ENCODE results near the gene MUSTN1. TPM values are rescaled to one million over a fixed set of nuclear protein-coding genes. Genes with fewer than 3 reads are reported as not detected.
A peak's percentile ranks its signal among the peaks of the same experiment; 100 is the strongest.

The MUSTN1 gene
- total RNA-seq, 2 experiments from 2014 or later = 0.57 TPM; not detected in 1

- no peaks in the 10 kb centered on the region for H3K9me3 Mint-ChIP-seq
- H3K4me3 Mint-ChIP-seq = no peak overlapping the region
- DNase-seq = no peak
- H3K36me3 Mint-ChIP-seq (ENCODE audit: low read depth) = peaks cover 3% of the 10 kb centered on the region
- peaks cover 20% of the 10 kb centered on the region for H3K4me1 Mint-ChIP-seq (ENCODE audit: low read depth)
- CTCF ChIA-PET = no interaction called here
- H3K27ac Mint-ChIP-seq = no peak overlapping the region
- no peaks in the 10 kb centered on the region for H3K27me3 Mint-ChIP-seq (ENCODE audit: low read depth)
- intact Hi-C loops (cut with micrococcal nuclease) = no loop called here
These were observed 7.1 kb upstream of the MUSTN1 start for GRCh38 chr3:52841981-52842340.

- Mint-ChIP-seq H3K27me3 (ENCODE audit: low read depth) (no peaks in the 10 kb centered on the region), H3K4me1 (ENCODE audit: low read depth) (peaks cover 20% of the 10 kb centered on the region), H3K27ac (no peak overlapping the region), H3K36me3 (ENCODE audit: low read depth) (peaks cover 3% of the 10 kb centered on the region), H3K4me3 (no peak overlapping the region), H3K9me3 (no peaks in the 10 kb centered on the region)
- no peak for DNase-seq
- intact Hi-C loops (cut with micrococcal nuclease) = no loop called here
- CTCF ChIA-PET = no interaction called here
These were observed 6.6 kb upstream of the MUSTN1 start for GRCh38 chr3:52841211-52841980.

- no peak for DNase-seq
- CTCF ChIA-PET = interaction anchor here (1.0 kb wide), 2 partner anchors 19 to 71 kb away, joined by 3 to 5 read pairs; no protein-coding TSS in a partner anchor
- Mint-ChIP-seq H3K27me3 (ENCODE audit: low read depth) (no peaks in the 10 kb centered on the region), H3K27ac (no peak overlapping the region), H3K9me3 (no peaks in the 10 kb centered on the region), H3K36me3 (ENCODE audit: low read depth) (peaks cover 3% of the 10 kb centered on the region), H3K4me3 (no peak overlapping the region), H3K4me1 (ENCODE audit: low read depth) (peaks cover 20% of the 10 kb centered on the region)
- intact Hi-C loops (cut with micrococcal nuclease) = no loop called here
These were observed 5.2 kb upstream of the MUSTN1 start for GRCh38 chr3:52839892-52840545.

- Mint-ChIP-seq H3K36me3 (ENCODE audit: low read depth) (peaks cover 3% of the 10 kb centered on the region), H3K27me3 (ENCODE audit: low read depth) (no peaks in the 10 kb centered on the region), H3K27ac (no peak overlapping the region), H3K4me1 (ENCODE audit: low read depth) (peaks cover 20% of the 10 kb centered on the region), H3K9me3 (no peaks in the 10 kb centered on the region), H3K4me3 (no peak overlapping the region)
- CTCF ChIA-PET = interaction anchor here (0.5 to 1.9 kb wide), 5 partner anchors 9 to 95 kb away, joined by 3 to 13 read pairs (median 3); no protein-coding TSS in a partner anchor
- intact Hi-C loops (cut with micrococcal nuclease) = no loop called here
- DNase-seq = no peak
These were observed 4.4 kb upstream of the MUSTN1 start for GRCh38 chr3:52839268-52839575.

- Mint-ChIP-seq H3K4me1 (ENCODE audit: low read depth) (peaks cover 20% of the 10 kb centered on the region), H3K9me3 (no peaks in the 10 kb centered on the region), H3K27me3 (ENCODE audit: low read depth) (no peaks in the 10 kb centered on the region), H3K4me3 (no peak overlapping the region), H3K36me3 (ENCODE audit: low read depth) (peaks cover 3% of the 10 kb centered on the region), H3K27ac (no peak overlapping the region)
- CTCF ChIA-PET = interaction anchor here (0.5 to 1.9 kb wide), 5 partner anchors 10 to 95 kb away, joined by 3 to 13 read pairs (median 5); no protein-coding TSS in a partner anchor
- peak; percentile 24 for DNase-seq
- intact Hi-C loops (cut with micrococcal nuclease) = no loop called here
These were observed 3.9 kb upstream of the MUSTN1 start for GRCh38 chr3:52838561-52839267.

GRCh38 chr3:52836986-52837385, 2.2 kb upstream of the MUSTN1 start:
- no peak overlapping the region for H3K4me3 Mint-ChIP-seq
- peaks cover 3% of the 10 kb centered on the region for H3K36me3 Mint-ChIP-seq (ENCODE audit: low read depth)
- CTCF ChIA-PET = interaction anchor here (0.5 to 1.6 kb wide), 4 partner anchors 11 to 16 kb away, joined by 3 to 12 read pairs (median 4); no protein-coding TSS in a partner anchor
- intact Hi-C loops (cut with micrococcal nuclease) = no loop called here
- H3K27ac Mint-ChIP-seq = no peak overlapping the region
- no peaks in the 10 kb centered on the region for H3K27me3 Mint-ChIP-seq (ENCODE audit: low read depth)
- peaks cover 20% of the 10 kb centered on the region for H3K4me1 Mint-ChIP-seq (ENCODE audit: low read depth)
- no peak for DNase-seq
- H3K9me3 Mint-ChIP-seq = no peaks in the 10 kb centered on the region

GRCh38 chr3:52836471-52836845, 1.6 kb upstream of the MUSTN1 start:
- Mint-ChIP-seq H3K36me3 (ENCODE audit: low read depth) (peaks cover 3% of the 10 kb centered on the region), H3K4me3 (no peak overlapping the region), H3K4me1 (ENCODE audit: low read depth) (peaks cover 20% of the 10 kb centered on the region), H3K27me3 (ENCODE audit: low read depth) (no peaks in the 10 kb centered on the region), H3K9me3 (no peaks in the 10 kb centered on the region), H3K27ac (no peak overlapping the region)
- CTCF ChIA-PET = interaction anchor here (0.5 to 0.8 kb wide), 2 partner anchors 12 to 14 kb away, joined by 3 to 6 read pairs; no protein-coding TSS in a partner anchor
- DNase-seq = no peak
- intact Hi-C loops (cut with micrococcal nuclease) = no loop called here

GRCh38 chr3:52835766-52836470, 1.1 kb upstream of the MUSTN1 start:
- CTCF ChIA-PET = interaction anchor here (0.6 kb wide), 1 partner anchor 452 kb away, joined by 3 read pairs; no protein-coding TSS in a partner anchor
- H3K27ac Mint-ChIP-seq = no peak overlapping the region
- H3K4me3 Mint-ChIP-seq = no peak overlapping the region
- intact Hi-C loops (cut with micrococcal nuclease) = no loop called here
- H3K9me3 Mint-ChIP-seq = no peaks in the 10 kb centered on the region
- peaks cover 20% of the 10 kb centered on the region for H3K4me1 Mint-ChIP-seq (ENCODE audit: low read depth)
- peaks cover 3% of the 10 kb centered on the region for H3K36me3 Mint-ChIP-seq (ENCODE audit: low read depth)
- no peak for DNase-seq
- H3K27me3 Mint-ChIP-seq (ENCODE audit: low read depth) = no peaks in the 10 kb centered on the region

GRCh38 chr3:52833202-52833601, 1.6 kb downstream of the MUSTN1 start:
- H3K36me3 Mint-ChIP-seq (ENCODE audit: low read depth) = no peaks in the 10 kb centered on the region
- intact Hi-C loops (cut with micrococcal nuclease) = no loop called here
- no peak for DNase-seq
- no peak overlapping the region for H3K4me3 Mint-ChIP-seq
- no peaks in the 10 kb centered on the region for H3K27me3 Mint-ChIP-seq (ENCODE audit: low read depth)
- no peak overlapping the region for H3K27ac Mint-ChIP-seq
- CTCF ChIA-PET = interaction anchor here (1.0 kb wide), 1 partner anchor 10 kb away, joined by 3 read pairs; no protein-coding TSS in a partner anchor
- peaks cover 7% of the 10 kb centered on the region for H3K4me1 Mint-ChIP-seq (ENCODE audit: low read depth)
- no peaks in the 10 kb centered on the region for H3K9me3 Mint-ChIP-seq

GRCh38 chr3:52831500-52832301, 3.1 kb downstream of the MUSTN1 start:
- Mint-ChIP-seq H3K27ac (no peak overlapping the region), H3K9me3 (no peaks in the 10 kb centered on the region), H3K27me3 (ENCODE audit: low read depth) (no peaks in the 10 kb centered on the region), H3K4me3 (no peak overlapping the region), H3K36me3 (ENCODE audit: low read depth) (no peaks in the 10 kb centered on the region), H3K4me1 (ENCODE audit: low read depth) (no peaks in the 10 kb centered on the region)
- intact Hi-C loops (cut with micrococcal nuclease) = no loop called here
- CTCF ChIA-PET = no interaction called here
- DNase-seq = no peak

- DNase-seq = no peak
- no peaks in the 10 kb centered on the region for H3K36me3 Mint-ChIP-seq (ENCODE audit: low read depth)
- no peaks in the 10 kb centered on the region for H3K9me3 Mint-ChIP-seq
- CTCF ChIA-PET = no interaction called here
- H3K27ac Mint-ChIP-seq = no peak within 1 kb of the TSS
- intact Hi-C loops (cut with micrococcal nuclease) = no loop called here
- H3K27me3 Mint-ChIP-seq (ENCODE audit: low read depth) = no peaks in the 10 kb centered on the region
- no peaks in the 10 kb centered on the region for H3K4me1 Mint-ChIP-seq (ENCODE audit: low read depth)
- H3K4me3 Mint-ChIP-seq = no peak within 1 kb of the TSS
These were observed 4.1 kb downstream of the MUSTN1 start, which contains the start of gene ITIH4 for GRCh38 chr3:52830535-52831258. Gene ITIH4, minus strand, starts transcription at chr3:52830672. Its CDS starts 30 bp downstream, at chr3:52830642.

Measured in activated naive CD4-positive, alpha-beta T cell treated with anti-CD3 and anti-CD28 coated beads for 36 hours (primary cell).